Skeletal muscle tissue (tissue), 4 donors: ENCODE measurements around the gene ZBTB4. TPM values are rescaled to one million over a fixed set of nuclear protein-coding genes. Genes with fewer than 3 reads are reported as not detected.

ENCODE experiments used
- H3K27ac ChIP-seq: one replicate; pipeline ENCODE4 v1.7.0; 2013; ENCODE audit warnings: mild to moderate bottlenecking, low read depth, low read length, inconsistent platforms
- H3K27me3 ChIP-seq, 3 donors: one replicate each; pipeline ENCODE4 v1.7.0; 2013; ENCODE audit warnings: low read length in 3 of 3; ENCODE audit not compliant: control insufficient read depth in 3 of 3, insufficient read depth in 3 of 3
- H3K36me3 ChIP-seq, 3 donors: one replicate each; pipeline ENCODE4 v1.7.0; 2013; ENCODE audit warnings: low read length in 3 of 3; ENCODE audit not compliant: control insufficient read depth in 3 of 3, insufficient read depth in 3 of 3
- H3K4me1 ChIP-seq, 3 donors: one replicate each; pipeline ENCODE4 v1.7.0; 2013; ENCODE audit warnings: low read length in 3 of 3, mild to moderate bottlenecking in 3 of 3; ENCODE audit not compliant: control insufficient read depth in 3 of 3, insufficient read depth in 3 of 3
- H3K4me3 ChIP-seq, 3 donors: one replicate each; pipeline ENCODE4 v1.7.0; 2013; ENCODE audit warnings: low read length in 3 of 3
- H3K9ac ChIP-seq, 3 donors: one replicate each; pipeline ENCODE4 v1.7.0; 2013; ENCODE audit warnings: low read length in 3 of 3, mild to moderate bottlenecking in 3 of 3, moderate library complexity in 2 of 3, low read depth in 1 of 3
- H3K9me3 ChIP-seq, 3 donors: one replicate each; pipeline ENCODE4 v1.7.0; 2013; ENCODE audit warnings: low read length in 3 of 3; ENCODE audit not compliant: control insufficient read depth in 3 of 3
- total RNA-seq: library from RNA; depleted of rRNA; stranded (reverse); fragments of >200 nt; gene quantifications from one replicate; pipeline ENCODE4 v1.2.3, GENCODE V29; 2014
- donor health status: Osteomylitis.

The ZBTB4 gene
- total RNA-seq, 1 donor from 2014 or later, result 10.4 TPM

DNA sequence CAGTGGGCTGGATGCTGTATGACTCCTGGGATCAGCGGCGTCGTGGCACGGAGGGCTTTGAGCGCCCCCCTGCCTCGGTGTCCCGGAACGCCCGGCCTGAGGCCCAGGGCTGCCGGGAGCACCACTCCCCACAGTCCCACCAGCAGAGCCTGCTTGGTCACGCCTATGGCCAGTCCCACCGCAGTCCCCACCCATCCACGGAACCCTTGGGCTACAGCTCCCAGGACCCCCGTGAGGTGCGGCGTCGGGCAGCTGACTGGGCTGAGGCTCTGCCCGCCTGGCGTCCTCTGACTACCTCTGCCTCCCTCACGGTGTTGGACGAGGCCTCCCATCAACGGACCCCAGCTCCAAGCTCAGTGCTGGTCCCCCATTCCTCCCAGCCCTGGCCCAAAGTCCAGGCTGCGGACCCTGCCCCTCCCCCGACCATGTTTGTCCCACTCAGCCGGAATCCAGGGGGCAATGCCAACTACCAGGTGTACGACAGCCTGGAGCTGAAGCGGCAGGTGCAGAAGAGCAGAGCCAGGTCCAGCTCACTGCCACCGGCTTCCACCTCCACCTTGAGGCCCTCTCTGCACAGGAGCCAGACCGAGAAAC is 52.4 kb downstream of the ZBTB4 start:
- no peak overlapping the region for H3K27ac ChIP-seq
- H3K36me3 ChIP-seq, result no peaks in the 10 kb centered on the region
- no peaks in the 10 kb centered on the region for H3K9me3 ChIP-seq
- no peak overlapping the region for H3K4me3 ChIP-seq
- no peaks in the 10 kb centered on the region for H3K27me3 ChIP-seq
- no peaks in the 10 kb centered on the region for H3K4me1 ChIP-seq
- H3K9ac ChIP-seq, result no peak overlapping the region

DNA sequence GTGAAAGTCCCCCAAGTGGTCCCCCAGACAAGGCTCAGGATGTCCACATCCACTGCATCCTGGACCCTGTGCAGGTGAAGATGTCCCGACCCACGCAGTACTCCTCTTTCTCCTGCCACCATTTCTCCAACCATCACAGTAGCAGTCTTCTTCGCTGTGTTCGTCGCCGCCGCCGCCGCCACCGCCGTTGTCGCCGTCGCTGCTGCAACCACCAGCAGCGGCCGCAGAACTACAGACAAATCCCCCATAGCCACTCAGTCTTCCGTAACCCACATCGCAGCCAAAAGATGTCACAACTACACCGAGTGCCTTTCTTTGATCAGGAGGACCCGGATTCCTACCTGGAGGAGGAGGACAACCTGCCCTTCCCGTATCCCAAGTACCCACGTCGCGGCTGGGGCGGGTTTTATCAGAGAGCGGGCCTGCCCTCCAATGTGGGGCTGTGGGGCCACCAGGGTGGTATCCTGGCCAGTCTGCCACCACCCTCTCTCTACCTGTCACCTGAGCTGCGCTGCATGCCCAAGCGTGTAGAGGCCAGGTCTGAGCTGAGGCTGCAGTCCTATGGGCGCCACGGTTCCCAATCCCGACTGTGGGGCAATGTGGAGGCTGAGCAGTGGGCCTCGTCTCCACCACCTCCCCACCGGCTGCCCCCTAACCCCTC is 53.1 kb downstream of the ZBTB4 start:
- H3K36me3 ChIP-seq, result no peaks in the 10 kb centered on the region
- H3K9ac ChIP-seq, result no peak overlapping the region
- H3K4me3 ChIP-seq, result no peak overlapping the region
- no peaks in the 10 kb centered on the region for H3K27me3 ChIP-seq
- no peaks in the 10 kb centered on the region for H3K4me1 ChIP-seq
- no peaks in the 10 kb centered on the region for H3K9me3 ChIP-seq
- no peak overlapping the region for H3K27ac ChIP-seq

DNA sequence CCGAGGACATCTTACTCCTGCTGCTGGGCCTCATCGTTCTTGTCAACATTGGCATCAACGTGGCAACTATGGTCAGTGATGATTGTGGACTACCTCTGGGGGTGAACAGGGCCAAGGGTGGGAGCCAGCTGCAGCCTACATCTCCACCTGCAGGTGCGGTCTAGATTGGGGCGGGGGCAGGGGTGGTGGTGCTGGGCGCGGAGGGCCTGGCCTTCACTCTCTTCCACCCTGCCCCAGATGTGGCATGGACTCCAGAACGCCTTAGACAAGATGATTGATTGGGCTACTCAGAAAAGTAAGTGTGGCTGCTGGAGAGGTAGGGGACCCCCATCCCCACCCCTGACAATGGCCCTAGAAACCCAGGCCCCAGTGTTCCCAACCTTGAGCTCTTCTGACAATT is 53.7 kb downstream of the ZBTB4 start:
- Histone ChIP-seq H3K4me3 (no peak overlapping the region), H3K9ac (no peak overlapping the region), H3K36me3 (no peaks in the 10 kb centered on the region), H3K9me3 (no peaks in the 10 kb centered on the region), H3K27me3 (no peaks in the 10 kb centered on the region), H3K27ac (no peak overlapping the region), H3K4me1 (no peaks in the 10 kb centered on the region)

- Histone ChIP-seq H3K36me3 (no peaks in the 10 kb centered on the region), H3K4me3 (no peak within 1 kb of the TSS), H3K9me3 (no peaks in the 10 kb centered on the region), H3K4me1 (no peaks in the 10 kb centered on the region), H3K9ac (no peak within 1 kb of the TSS), H3K27me3 (no peaks in the 10 kb centered on the region), H3K27ac (no peak within 1 kb of the TSS)
These were observed 54.1 kb downstream of the ZBTB4 start, which contains the start of gene SPEM2 for GRCh38 chr17:7425316-7425715. Gene SPEM2 (plus strand): TSS chr17:7425616. CDS start chr17:7425689, 73 bp downstream.

DNA sequence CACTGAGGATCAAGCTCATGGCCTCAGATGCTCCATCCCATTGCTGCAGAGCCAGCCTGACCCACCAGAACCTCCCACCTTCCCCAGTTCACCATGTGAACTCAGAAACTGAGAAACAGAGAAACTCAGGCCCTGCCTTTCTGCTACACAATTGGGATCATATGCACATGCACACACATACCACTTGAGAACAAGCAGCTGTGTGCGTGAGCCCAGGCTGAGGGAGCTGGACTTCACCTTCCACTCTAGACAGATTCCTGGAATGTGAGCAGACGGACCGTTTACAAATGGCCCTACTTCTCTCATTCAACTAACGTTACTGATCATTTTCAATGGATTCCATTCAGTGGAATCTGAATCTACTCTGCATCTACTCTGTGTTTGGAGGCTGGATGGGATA is 55.8 kb downstream of the ZBTB4 start:
- peaks cover 0 to 4% (median 0%) of the 10 kb centered on the region in 3 donors for H3K27me3 ChIP-seq
- H3K36me3 ChIP-seq, result no peaks in the 10 kb centered on the region
- H3K27ac ChIP-seq, result no peak overlapping the region

DNA sequence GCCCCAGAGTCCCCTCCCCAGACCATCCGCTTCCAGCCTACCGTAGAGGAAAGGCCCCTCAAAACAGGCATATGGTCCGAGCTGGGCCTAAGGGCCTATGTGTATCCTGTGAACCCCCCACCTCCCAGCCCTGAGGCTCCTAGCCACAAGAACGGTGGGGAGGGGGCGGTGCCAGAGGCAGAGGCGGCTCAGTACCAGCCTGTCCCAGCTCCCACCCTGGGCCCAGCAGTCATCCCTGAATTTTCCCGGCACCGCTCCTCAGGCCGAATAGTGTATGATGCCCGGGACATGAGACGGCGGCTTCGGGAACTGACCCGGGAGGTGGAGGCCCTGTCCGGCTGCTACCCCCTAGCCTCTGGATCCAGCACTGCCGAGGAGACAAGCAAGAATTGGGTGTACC is 58.2 kb downstream of the ZBTB4 start:
- no peaks in the 10 kb centered on the region for H3K36me3 ChIP-seq
- no peak overlapping the region for H3K9ac ChIP-seq
- no peak overlapping the region for H3K4me3 ChIP-seq
- no peak overlapping the region for H3K27ac ChIP-seq
- H3K27me3 ChIP-seq, result peaks cover 0 to 4% (median 0%) of the 10 kb centered on the region in 3 donors
- H3K9me3 ChIP-seq, result no peaks in the 10 kb centered on the region
- no peaks in the 10 kb centered on the region for H3K4me1 ChIP-seq

More for the DNA sequence above, 55.8 kb downstream of the ZBTB4 start:
- Histone ChIP-seq H3K4me3 (no peak overlapping the region), H3K4me1 (no peaks in the 10 kb centered on the region), H3K9me3 (no peaks in the 10 kb centered on the region), H3K9ac (no peak overlapping the region)

- peaks cover 3 to 6% (median 6%) of the 10 kb centered on the region in 3 donors for H3K36me3 ChIP-seq
- H3K9ac ChIP-seq, result no peak within 1 kb of the TSS
- H3K27me3 ChIP-seq, result peaks cover 0 to 4% (median 0%) of the 10 kb centered on the region in 3 donors
- no peak within 1 kb of the TSS for H3K4me3 ChIP-seq
- no peaks in the 10 kb centered on the region for H3K9me3 ChIP-seq
- no peaks in the 10 kb centered on the region for H3K4me1 ChIP-seq
- no peak within 1 kb of the TSS for H3K27ac ChIP-seq
These were observed 59.4 kb downstream of the ZBTB4 start, which contains the start of gene SPEM1 for GRCh38 chr17:7419819-7420610. Gene SPEM1 (plus strand): TSS chr17:7420324. CDS start chr17:7420385, 61 bp downstream.

GRCh38 chr17:7418472-7419152 is 60.8 kb downstream of the ZBTB4 start:
- H3K4me3 ChIP-seq, result no peak overlapping the region
- H3K9ac ChIP-seq, result no peak overlapping the region

GRCh38 chr17:7417056-7417655 is 62.3 kb downstream of the ZBTB4 start:
- Histone ChIP-seq H3K27ac (no peak overlapping the region), H3K9ac (no peak overlapping the region), H3K4me1 (no peaks in the 10 kb centered on the region), H3K9me3 (no peaks in the 10 kb centered on the region), H3K4me3 (no peak overlapping the region), H3K36me3 (peaks cover 3 to 8% (median 6%) of the 10 kb centered on the region in 3 donors), H3K27me3 (peaks cover 0 to 4% (median 0%) of the 10 kb centered on the region in 3 donors)

More at GRCh38 chr17:7418472-7419152, 60.8 kb downstream of the ZBTB4 start:
- H3K27me3 ChIP-seq, result peaks cover 0 to 4% (median 0%) of the 10 kb centered on the region in 3 donors
- H3K4me1 ChIP-seq, result no peaks in the 10 kb centered on the region
- peaks cover 3 to 8% (median 6%) of the 10 kb centered on the region in 3 donors for H3K36me3 ChIP-seq
- no peak overlapping the region for H3K27ac ChIP-seq
- no peaks in the 10 kb centered on the region for H3K9me3 ChIP-seq
